HepG2 (cell line): ENCODE measurements around the gene PRPSAP1. TPM values are rescaled to one million over a fixed set of nuclear protein-coding genes. Genes with fewer than 3 reads are reported as not detected.

ENCODE experiments used
- ATAC-seq: fragments of 200-7000 bp; cut with Tn5 transposase; 3 replicates; pipeline ENCODE4 v1.9.1; 2020; ENCODE audit warnings: mild to moderate bottlenecking, moderate library complexity
- BruUV-seq: library from RNA; stranded (reverse); fragments of 400-500 nt; replicated peaks from 2 replicates; lab custom pipeline; 2021; lab: Mats Ljungman, UMichigan
- CTCF ChIA-PET: fragments of 300-600 bp; formaldehyde crosslinking; extraction: SDS; loops from one replicate; lab custom pipeline; 2021; ENCODE audit warnings: low total read pairs, inconsistent platforms, low intra/inter-chr PET ratio; lab: Yijun Ruan, JAX
- POLR2A ChIA-PET: fragments of 350-600 bp; sonication (Branson Sonifier 250); formaldehyde crosslinking; loops from one replicate; lab custom pipeline; 2020; ENCODE audit warnings: antibody characterized with exemption, inconsistent platforms; lab: Yijun Ruan, JAX
- DNase-seq: peaks from one replicate; pipeline ENCODE4 v3.0.0-alpha.2; 2015; ENCODE audit warnings: low spot score
- FAIRE-seq: peaks from 3 replicates; lab custom pipeline; 2011; peaks lifted over from hg19 to GRCh38; lab: Jason Lieb, UNC
- H2AFZ ChIP-seq: one replicate; pipeline ENCODE4 v1.6.1; 2011; ENCODE audit warnings: low read length, inconsistent platforms
- H3K27ac ChIP-seq: fragments of 300-600 bp; 3 replicates; pipeline ENCODE4 v1.8.0; 2011; ENCODE audit warnings: mixed run types, mild to moderate bottlenecking, mixed read lengths, low read length, inconsistent platforms; ENCODE audit not compliant: insufficient read depth; ENCODE audit errors: extremely low read length
- H3K27me3 ChIP-seq, 2 experiments: fragments of 200-600 bp in 1 of 2; 2 replicates in 1 of 2; 3 replicates in 1 of 2; pipeline versions ENCODE4 v1.6.0 to v1.8.0; 2011; ENCODE audit warnings: low read length in 2 of 2, mild to moderate bottlenecking in 2 of 2, moderate library complexity in 2 of 2, inconsistent platforms in 1 of 2; ENCODE audit not compliant: insufficient read depth in 2 of 2, control insufficient read depth in 1 of 2
- H3K36me3 ChIP-seq, 2 experiments: fragments of 200-600 bp in 1 of 2; replicated peaks in 1 of 2; 2 replicates in 1 of 2; 3 replicates in 1 of 2; pipeline versions ENCODE4 v1.5.1 to v1.8.0; 2011; ENCODE audit warnings: low read length in 2 of 2, inconsistent platforms in 1 of 2; ENCODE audit not compliant: insufficient read depth in 2 of 2, control insufficient read depth in 1 of 2
- H3K4me1 ChIP-seq: 2 replicates; pipeline ENCODE4 v1.5.1; 2012; ENCODE audit warnings: low read length, inconsistent platforms; ENCODE audit not compliant: insufficient read depth
- H3K4me2 ChIP-seq: 2 replicates; pipeline ENCODE4 v1.6.0; 2011; ENCODE audit warnings: low read depth, low read length, inconsistent platforms
- H3K4me3 ChIP-seq, 3 experiments: fragments of 200-600 bp in 1 of 3; sonication (generic), shearing (Covaris generic) in 1 of 3; replicated peaks in 1 of 3; 2 replicates each; pipeline ENCODE4 v1.5.1; 2011 to 2016; ENCODE audit warnings: low read length in 3 of 3, inconsistent platforms in 2 of 3, low read depth in 2 of 3, mild to moderate bottlenecking in 2 of 3, control low read depth in 1 of 3, mixed read lengths in 1 of 3; ENCODE audit not compliant: insufficient read depth in 1 of 3
- H3K79me2 ChIP-seq: one replicate; pipeline ENCODE4 v1.6.1; 2011; ENCODE audit warnings: low read length, inconsistent platforms; ENCODE audit not compliant: insufficient read depth
- H3K9ac ChIP-seq: 2 replicates; pipeline ENCODE4 v1.6.0; 2011; ENCODE audit warnings: mild to moderate bottlenecking, low read depth, low read length, inconsistent platforms; ENCODE audit not compliant: insufficient read depth
- H3K9me3 ChIP-seq: 2 replicates; pipeline ENCODE4 v1.5.1; 2012; ENCODE audit warnings: mild to moderate bottlenecking, low read length
- H4K20me1 ChIP-seq: 2 replicates; pipeline ENCODE4 v1.6.0; 2011; ENCODE audit warnings: inconsistent platforms, mild to moderate bottlenecking, low read length, moderate library complexity; ENCODE audit not compliant: insufficient read depth
- ZBTB7A ChIP-seq: sonication (generic); formaldehyde crosslinking; IDR thresholded peaks from 2 replicates; pipeline ENCODE4 v1.8.0; 2022; ENCODE audit warnings: mild to moderate bottlenecking, missing genetic modification reagents
- WGBS: methylation state at CpG from one replicate; pipeline ENCODE4 v1.1.6; 2017; ENCODE audit warnings: low lambda C conversion rate; 5-methylcytosine and 5-hydroxymethylcytosine counted together
- in situ Hi-C: cut with HindIII; loops from 2 replicates; pipeline ENCODE4 v1.10.0; 2017; ENCODE audit warnings: low pct_unique_long_range_greater_than_20kb; ENCODE audit not compliant: extremely low pct_ligation_motif_present
- intact Hi-C: fragments of 100-400 bp; cut with micrococcal nuclease; formaldehyde crosslinking; loops from one replicate; pipeline ENCODE4 v1.10.0; 2022; ENCODE audit not compliant: unreplicated experiment
- polyA plus RNA-seq, 8 experiments: library from polyadenylated mRNA; depleted of rRNA in 3 of 8; stranded (reverse) in 7 of 8; unstranded in 1 of 8; fragments of >200 nt; fragmentation: Illumina TruSeq in 4 of 8; extraction: Trizol in 4 of 8; gene quantifications; 2 replicates each; pipeline versions ENCODE4 v1.2.1 to v1.2.3, GENCODE V29; 2011 to 2016; ENCODE audit warnings: low read depth in 4 of 8, missing spikeins in 1 of 8, mixed read lengths in 1 of 8; ENCODE audit not compliant: insufficient read depth in 1 of 8
- total RNA-seq, 5 experiments: library from RNA; depleted of rRNA; stranded (reverse); fragments of >200 nt; fragmentation: Illumina TruSeq; extraction: Trizol; gene quantifications; 2 replicates each; pipeline ENCODE4 v1.2.3, GENCODE V29; 2016; ENCODE audit warnings: low read depth in 1 of 5
- TF ChIP-seq, protein P1 (sequence below), 2 experiments: sonication (generic) in 1 of 2; formaldehyde crosslinking in 1 of 2; IDR thresholded peaks; 2 replicates each; pipeline versions ENCODE4 v1.4.0 to v1.6.1; 2016 to 2020; ENCODE audit warnings: borderline replicate concordance in 1 of 2, low read depth in 1 of 2, mild to moderate bottlenecking in 1 of 2, missing genetic modification reagents in 1 of 2
- TF ChIP-seq, protein P2 (sequence below): sonication (generic); formaldehyde crosslinking; IDR thresholded peaks from 2 replicates; pipeline ENCODE4 v1.5.1; 2020; ENCODE audit warnings: mild to moderate bottlenecking, missing genetic modification reagents, moderate library complexity

Gene PRPSAP1
- total and polyA plus RNA-seq, 2 of the 13 experiments (the other 11 are each of a cell fraction or from before 2014, with no cell fraction given) = 91.1 to 314 TPM

DNA sequence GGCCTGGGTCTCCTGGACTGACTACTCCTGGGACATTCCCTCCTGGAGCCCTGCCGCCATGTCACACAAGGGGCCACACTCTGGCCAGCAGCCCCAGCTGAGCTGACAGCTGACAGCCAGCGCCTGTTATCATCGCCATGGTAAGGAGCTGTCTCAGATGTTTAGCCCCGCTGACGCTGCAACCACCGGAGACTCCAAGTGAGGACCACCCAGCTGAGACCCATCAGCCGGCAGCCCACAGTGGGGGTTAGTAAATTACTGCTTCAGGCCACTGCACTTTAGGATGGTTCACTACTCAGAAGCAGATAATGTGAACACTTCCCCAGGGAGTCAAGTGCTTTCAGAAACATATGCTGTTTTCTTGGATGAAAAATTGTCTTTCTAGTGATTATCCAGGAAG lies 16.1 kb upstream of the PRPSAP1 start:
- CTCF ChIA-PET = interaction anchor here (0.7 to 2.1 kb wide), 3 partner anchors 16 to 36 kb away, joined by 3 to 12 read pairs (median 4); partner anchors contain the start of gene SPHK1
- in situ Hi-C loops = no loop called here
- BruUV-seq = no TSS peak
- Histone ChIP-seq H4K20me1 (no peaks in the 10 kb centered on the region), H3K4me2 (no peak overlapping the region), H3K4me1 (peaks cover 89% of the 10 kb centered on the region), H3K9me3 (peaks cover 8% of the 10 kb centered on the region), H3K36me3 (no peaks in the 10 kb centered on the region), H3K9ac (no peak overlapping the region), H3K27ac (no peak overlapping the region), H3K27me3 (no peaks in the 10 kb centered on the region), H2AFZ (peak overlapping the region; percentile 8), H3K79me2 (no peaks in the 10 kb centered on the region), H3K4me3 (no peak overlapping the region)
- WGBS = 100% methylated on average over 2 of the region's 7 CpGs
- POLR2A ChIA-PET = interaction anchor here (0.8 to 24.7 kb wide), 5 partner anchors 8 to 28 kb away, joined by 3 to 1379 read pairs (median 9); partner anchors contain the start of genes PRPSAP1 and SPHK1
- FAIRE-seq = no peak
- DNase-seq = no peak
- intact Hi-C loops = loop anchor here (2.0 kb wide), 1 partner anchor 15 kb away; the partner anchor contains the start of gene SPHK1
- no peak for ATAC-seq
- TF ChIP-seq, protein P1, sequence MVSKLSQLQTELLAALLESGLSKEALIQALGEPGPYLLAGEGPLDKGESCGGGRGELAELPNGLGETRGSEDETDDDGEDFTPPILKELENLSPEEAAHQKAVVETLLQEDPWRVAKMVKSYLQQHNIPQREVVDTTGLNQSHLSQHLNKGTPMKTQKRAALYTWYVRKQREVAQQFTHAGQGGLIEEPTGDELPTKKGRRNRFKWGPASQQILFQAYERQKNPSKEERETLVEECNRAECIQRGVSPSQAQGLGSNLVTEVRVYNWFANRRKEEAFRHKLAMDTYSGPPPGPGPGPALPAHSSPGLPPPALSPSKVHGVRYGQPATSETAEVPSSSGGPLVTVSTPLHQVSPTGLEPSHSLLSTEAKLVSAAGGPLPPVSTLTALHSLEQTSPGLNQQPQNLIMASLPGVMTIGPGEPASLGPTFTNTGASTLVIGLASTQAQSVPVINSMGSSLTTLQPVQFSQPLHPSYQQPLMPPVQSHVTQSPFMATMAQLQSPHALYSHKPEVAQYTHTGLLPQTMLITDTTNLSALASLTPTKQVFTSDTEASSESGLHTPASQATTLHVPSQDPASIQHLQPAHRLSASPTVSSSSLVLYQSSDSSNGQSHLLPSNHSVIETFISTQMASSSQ (IDR thresholded peaks at IDR 0.05; ENCODE audit: low read depth) = no peak
- TF ChIP-seq, protein P1 (CRISPR knock-in tag; IDR thresholded peaks at IDR 0.05; ENCODE audit: borderline replicate concordance) = 0 out of 2 replicates have a peak, but pooled peaks have one; percentile 2
- no peak for TF ChIP-seq ZBTB7A
- TF ChIP-seq, protein P2, sequence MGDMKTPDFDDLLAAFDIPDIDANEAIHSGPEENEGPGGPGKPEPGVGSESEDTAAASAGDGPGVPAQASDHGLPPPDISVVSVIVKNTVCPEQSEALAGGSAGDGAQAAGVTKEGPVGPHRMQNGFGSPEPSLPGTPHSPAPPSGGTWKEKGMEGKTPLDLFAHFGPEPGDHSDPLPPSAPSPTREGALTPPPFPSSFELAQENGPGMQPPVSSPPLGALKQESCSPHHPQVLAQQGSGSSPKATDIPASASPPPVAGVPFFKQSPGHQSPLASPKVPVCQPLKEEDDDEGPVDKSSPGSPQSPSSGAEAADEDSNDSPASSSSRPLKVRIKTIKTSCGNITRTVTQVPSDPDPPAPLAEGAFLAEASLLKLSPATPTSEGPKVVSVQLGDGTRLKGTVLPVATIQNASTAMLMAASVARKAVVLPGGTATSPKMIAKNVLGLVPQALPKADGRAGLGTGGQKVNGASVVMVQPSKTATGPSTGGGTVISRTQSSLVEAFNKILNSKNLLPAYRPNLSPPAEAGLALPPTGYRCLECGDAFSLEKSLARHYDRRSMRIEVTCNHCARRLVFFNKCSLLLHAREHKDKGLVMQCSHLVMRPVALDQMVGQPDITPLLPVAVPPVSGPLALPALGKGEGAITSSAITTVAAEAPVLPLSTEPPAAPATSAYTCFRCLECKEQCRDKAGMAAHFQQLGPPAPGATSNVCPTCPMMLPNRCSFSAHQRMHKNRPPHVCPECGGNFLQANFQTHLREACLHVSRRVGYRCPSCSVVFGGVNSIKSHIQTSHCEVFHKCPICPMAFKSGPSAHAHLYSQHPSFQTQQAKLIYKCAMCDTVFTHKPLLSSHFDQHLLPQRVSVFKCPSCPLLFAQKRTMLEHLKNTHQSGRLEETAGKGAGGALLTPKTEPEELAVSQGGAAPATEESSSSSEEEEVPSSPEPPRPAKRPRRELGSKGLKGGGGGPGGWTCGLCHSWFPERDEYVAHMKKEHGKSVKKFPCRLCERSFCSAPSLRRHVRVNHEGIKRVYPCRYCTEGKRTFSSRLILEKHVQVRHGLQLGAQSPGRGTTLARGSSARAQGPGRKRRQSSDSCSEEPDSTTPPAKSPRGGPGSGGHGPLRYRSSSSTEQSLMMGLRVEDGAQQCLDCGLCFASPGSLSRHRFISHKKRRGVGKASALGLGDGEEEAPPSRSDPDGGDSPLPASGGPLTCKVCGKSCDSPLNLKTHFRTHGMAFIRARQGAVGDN (CRISPR knock-in tag) = peak; percentile 33; the same call in 1 of the 2 replicates
